GM19025 (cell line): Measurements from ENCODE around the gene MARF1.
"Not testable (repeated sequence)": the region's sequence is repeated elsewhere in the genome, so short reads cannot be mapped to it uniquely, and the experiment has no call there.

Experiments used
- ATAC-seq: cut with Tn5 transposase; IDR thresholded peaks from one replicate; pipeline ENCODE4 v1.9.1; 2021; ENCODE audit warnings: mild to moderate bottlenecking, low read depth, moderate library complexity; ENCODE audit not compliant: unreplicated experiment

The MARF1 gene

GRCh38 chr16:15643048-15643945 is at the start of gene MARF1:
Gene MARF1, minus strand, starts transcription at chr16:15643154. Its CDS starts 3,921 bp downstream, at chr16:15639233.
- ATAC-seq, result peak; percentile 52

GRCh38 chr16:15692508-15692907 is 49.6 kb upstream of the MARF1 start:
- not testable (repeated sequence) for ATAC-seq

GRCh38 chr16:15691046-15691445 is 48.1 kb upstream of the MARF1 start:
- ATAC-seq, result no peak

DNA sequence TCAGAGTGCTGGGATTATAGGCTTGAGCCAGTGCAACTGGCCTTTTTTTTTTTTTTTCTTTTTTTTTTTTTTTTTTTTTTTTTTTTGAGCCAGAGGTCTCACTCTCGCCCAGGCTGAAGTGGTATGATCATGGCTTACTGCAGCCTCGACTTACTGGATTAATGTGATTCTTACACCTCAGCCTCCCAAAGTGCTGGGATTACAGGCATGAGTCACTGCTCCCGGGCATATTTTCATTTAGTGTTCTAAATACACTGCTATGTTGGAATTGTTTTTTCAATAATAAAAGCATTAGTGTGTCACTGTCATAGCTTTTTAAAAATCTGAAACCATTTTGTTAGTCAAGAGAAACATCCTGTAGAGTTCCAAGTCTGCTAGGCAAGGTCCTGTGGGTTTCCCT is 47.3 kb upstream of the MARF1 start:
- no peak for ATAC-seq

DNA sequence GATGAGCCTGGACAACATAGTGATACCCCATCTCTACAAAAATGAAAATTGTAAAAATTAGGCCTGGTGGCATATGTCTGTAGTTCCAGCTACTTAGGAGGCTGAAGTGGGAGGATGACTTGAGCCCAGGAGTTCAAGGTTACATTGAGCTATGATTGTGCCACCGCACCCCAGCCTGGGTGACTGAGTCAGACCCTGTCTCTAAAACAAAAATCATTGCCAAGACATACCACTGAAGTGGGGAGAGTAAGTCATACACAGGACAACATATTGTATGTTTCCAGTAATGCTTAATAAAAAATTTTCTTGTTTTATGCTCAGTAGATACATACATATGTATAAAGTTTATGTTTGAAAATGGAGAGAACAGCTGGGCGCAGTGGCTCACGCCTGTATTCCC is 46.3 kb upstream of the MARF1 start:
- ATAC-seq, result no peak

DNA sequence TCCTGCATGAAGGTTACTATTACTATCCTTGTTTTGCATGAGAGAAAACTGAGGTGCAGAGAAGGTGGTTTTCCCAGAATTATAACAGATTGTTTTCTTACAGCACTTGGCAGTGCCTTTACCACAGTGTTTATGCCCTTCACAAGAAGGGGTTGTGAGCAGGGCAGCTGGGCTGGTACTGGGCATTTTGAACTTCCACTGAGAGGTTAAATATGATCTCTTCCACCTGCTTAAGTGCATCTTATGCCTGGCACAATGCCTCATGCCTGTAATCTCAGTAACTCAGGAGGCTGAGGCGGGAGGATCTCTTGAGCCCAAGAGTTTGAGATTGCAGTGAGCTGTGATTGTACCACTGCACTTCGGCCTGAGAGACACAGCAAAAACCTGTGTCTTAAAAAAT is 43.3 kb upstream of the MARF1 start:
- no peak for ATAC-seq

DNA sequence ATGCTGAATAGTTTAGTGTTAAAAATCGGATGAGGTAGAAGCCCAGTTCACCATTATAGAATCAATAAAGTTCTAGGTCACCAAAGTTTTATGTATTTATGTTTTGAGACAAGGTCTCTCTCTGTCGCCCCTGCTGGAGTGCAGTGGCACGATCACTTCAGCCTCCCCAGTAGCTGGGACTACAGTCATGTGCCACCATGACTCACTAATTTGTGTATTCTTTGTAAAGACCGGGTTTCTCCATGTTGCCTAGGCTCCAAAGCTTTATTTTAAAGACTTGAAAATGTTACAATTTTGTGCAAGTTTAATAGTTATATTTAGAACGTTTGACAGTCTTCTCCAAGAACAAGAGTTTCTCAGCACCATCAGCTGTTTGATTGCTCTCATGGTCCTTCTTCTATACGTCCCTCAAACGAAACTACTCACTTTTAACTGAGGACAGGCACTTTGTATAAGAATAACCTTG is 39.2 kb upstream of the MARF1 start:
- no peak for ATAC-seq

GRCh38 chr16:15677447-15677846 is 34.5 kb upstream of the MARF1 start:
- no peak for ATAC-seq

- no peak for ATAC-seq
These were observed 33.6 kb upstream of the MARF1 start for GRCh38 chr16:15676506-15676905.

- ATAC-seq, result no peak
These were observed 31.6 kb upstream of the MARF1 start for GRCh38 chr16:15674571-15674970.

GRCh38 chr16:15672514-15673167 is 29.7 kb upstream of the MARF1 start:
- no peak for ATAC-seq

DNA sequence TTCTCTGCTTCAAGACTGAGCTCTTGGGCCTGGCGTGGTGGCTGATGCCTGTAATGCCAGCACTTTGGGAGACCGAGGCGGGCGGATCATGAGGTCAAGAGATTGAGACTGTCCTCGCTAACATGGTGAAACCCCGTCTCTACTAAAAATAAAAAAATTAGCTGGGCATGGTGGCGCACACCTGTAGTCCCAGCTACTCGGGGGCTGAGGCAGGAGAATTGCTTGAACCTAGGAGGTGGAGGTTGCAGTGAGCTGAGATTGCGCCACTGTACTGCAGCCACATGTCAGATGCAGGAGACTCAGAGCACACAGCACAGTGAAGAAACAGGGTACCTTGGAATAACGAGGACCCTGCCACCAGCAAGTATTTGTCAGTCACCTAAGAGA is 29.2 kb upstream of the MARF1 start:
- ATAC-seq, result not testable (repeated sequence)

GRCh38 chr16:15671530-15672117 is 28.7 kb upstream of the MARF1 start:
- ATAC-seq, result no peak

DNA sequence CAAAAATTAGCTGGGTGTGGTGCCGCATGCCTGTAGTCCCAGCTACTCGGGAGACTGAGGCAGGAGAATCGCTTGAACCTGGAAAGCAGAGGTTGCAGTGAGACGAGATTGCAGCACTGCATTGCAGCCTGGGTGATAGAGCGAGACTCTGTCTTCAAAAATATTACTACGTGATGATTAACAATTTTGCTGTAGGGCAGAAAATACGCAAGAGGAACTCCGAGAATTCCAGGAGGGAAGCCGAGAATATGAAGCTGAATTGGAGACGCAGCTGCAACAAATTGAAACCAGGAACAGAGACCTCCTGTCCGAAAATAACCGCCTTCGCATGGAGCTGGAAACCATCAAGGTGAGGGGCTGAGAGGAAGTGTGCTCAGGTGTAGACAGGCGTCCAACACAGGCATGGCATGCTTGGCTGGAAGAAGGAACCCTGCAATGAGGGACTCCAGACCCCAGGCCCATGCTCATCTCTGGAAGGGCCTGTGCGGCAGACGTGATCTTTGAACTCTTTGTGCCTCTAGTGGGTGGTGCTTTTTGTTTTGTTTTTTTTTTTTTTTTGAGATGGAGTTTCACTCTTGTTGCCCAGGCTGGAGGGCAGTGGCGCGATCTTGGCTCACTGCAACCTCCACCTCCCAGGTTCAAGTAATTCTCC is 24.3 kb upstream of the MARF1 start:
- no peak for ATAC-seq

DNA sequence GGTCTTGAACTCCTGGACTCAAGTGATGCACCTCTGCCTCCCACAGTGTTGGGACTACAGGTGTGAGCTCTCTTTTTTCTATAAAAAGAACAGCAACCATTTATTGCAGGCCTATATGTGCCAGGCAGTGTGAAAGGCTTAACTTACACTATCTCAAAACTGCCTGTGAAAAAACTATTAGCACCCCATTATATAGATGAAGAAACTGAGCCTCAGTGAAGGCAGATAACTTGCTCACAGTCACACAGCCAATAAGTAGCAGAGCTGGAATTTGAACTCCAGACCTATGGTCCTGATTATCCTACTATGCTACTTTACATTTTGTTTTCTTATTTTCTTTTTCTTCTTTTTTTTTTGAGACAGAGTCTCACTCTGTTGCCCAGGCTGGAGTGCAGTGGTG is 22.2 kb upstream of the MARF1 start:
- no peak for ATAC-seq

DNA sequence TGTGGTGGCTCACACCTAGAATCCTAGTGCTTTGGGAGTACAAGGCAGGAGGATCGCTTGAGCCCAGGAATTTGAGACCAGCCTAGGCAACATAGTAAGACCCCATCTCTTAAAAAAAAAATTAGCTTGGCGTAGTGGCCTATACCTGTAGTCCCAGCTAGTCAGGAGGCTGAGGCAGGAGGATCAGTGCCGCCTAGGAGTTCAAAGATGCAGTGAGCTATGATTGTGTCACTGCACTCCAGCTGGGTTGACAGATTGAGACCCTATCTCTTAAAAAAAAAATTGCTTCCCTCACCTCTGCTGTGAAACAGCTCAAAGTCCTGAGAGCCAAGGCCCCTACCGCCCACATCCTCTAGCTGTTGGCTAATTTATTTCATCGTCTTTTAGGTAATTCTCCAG is 17.2 kb upstream of the MARF1 start:
- ATAC-seq, result no peak

GRCh38 chr16:15658556-15658955 is 15.6 kb upstream of the MARF1 start:
- no peak for ATAC-seq

DNA sequence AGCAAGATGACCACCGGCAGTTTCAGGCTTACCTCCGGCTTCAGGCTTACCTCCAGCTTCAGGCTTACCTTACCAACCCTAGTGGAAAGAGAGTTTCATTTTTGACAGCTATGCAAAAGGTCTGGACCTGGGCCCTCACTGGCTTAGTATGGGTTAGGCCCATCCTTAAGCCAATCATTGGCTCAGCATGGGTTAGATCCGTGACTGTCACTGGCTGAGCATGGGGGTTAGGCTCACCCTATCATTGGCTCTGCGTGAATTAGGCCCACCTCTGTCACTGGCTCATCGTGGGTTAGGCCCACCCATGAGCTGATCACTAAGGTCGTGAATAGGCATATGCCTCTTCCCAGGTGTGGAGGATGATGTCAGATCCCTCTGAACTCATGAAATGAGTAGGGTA is 15.2 kb upstream of the MARF1 start:
- ATAC-seq, result no peak

- not testable (repeated sequence) for ATAC-seq
These were observed 12.6 kb upstream of the MARF1 start for GRCh38 chr16:15655561-15655960.

DNA sequence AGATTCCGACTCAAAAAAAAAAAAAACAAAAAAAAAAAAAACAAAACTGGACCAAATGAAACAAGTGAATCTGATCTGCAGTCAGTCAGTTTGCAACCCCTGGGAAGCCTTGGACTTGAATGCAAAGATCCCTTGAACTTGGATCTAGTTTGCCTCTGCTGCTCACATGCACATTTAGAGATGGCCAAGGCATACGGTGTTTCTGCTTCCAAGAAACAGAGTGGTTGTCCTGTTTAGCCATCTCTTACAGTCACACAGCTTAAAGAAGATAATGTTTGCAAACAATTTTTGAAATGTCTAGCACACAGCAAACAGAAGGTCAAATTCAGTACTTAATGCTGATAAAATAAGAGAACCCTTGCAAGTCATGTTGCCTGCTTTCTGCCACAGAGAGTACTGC is 11.6 kb upstream of the MARF1 start:
- ATAC-seq, result no peak

DNA sequence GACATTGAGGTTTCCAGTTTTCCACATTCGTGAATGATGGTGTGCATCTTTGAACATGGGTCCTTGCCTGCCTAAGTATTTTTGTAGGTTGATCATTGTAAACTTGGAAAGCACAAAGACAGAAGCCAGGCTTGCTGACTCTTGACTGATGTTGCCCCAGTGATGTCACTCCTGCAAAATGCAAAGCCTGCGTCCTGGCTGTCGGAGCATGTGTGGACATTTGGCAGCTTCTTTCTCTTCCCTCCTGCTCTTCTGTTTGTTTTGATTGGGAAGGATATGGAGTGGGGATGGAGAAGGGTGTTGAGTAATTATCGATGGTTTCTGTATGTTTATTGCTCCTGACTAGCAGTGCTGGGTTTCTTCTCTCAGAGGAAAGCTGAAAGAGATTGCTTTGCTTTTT is 10.3 kb upstream of the MARF1 start:
- ATAC-seq, result no peak
